HEK293 (cell line): ENCODE data around the gene RMND1.

Source experiments
- CTCF ChIA-PET: fragments of 350-600 bp; formaldehyde crosslinking; extraction: SDS; loops from one replicate; lab custom pipeline; 2021; ENCODE audit warnings: antibody characterized with exemption; lab: Yijun Ruan, JAX
- POLR2A ChIA-PET: fragments of 300-600 bp; formaldehyde crosslinking; extraction: SDS; loops from one replicate; lab custom pipeline; 2020; ENCODE audit warnings: antibody characterized with exemption, inconsistent platforms; lab: Yijun Ruan, JAX
- H3K27ac ChIP-seq: fragments of 200-500 bp; sonication (Bioruptor generic); 2 replicates; pipeline ENCODE4 v1.5.1; 2014; ENCODE audit warnings: low read depth, low read length, control low read depth, inconsistent platforms; ENCODE audit errors: extremely low read depth
- H3K36me3 ChIP-seq, 2 experiments: fragments of 200-500 bp in 1 of 2; sonication (Bioruptor generic) in 1 of 2; 1 replicate in 1 of 2; 2 replicates in 1 of 2; pipeline ENCODE4 v1.5.1; 2014 to 2017; ENCODE audit warnings: inconsistent platforms in 2 of 2, low read length in 2 of 2; ENCODE audit not compliant: control insufficient read depth in 2 of 2, insufficient read depth in 1 of 2
- H3K4me1 ChIP-seq: fragments of 200-500 bp; sonication (Bioruptor generic); 2 replicates; pipeline ENCODE4 v1.5.1; 2014; ENCODE audit warnings: mild to moderate bottlenecking, low read length, inconsistent platforms; ENCODE audit not compliant: control insufficient read depth, insufficient read depth
- H3K4me3 ChIP-seq: 2 replicates; pipeline ENCODE4 v1.5.1; 2011; ENCODE audit warnings: low read depth, mild to moderate bottlenecking, control low read depth, low read length, moderate library complexity
- H3K9me3 ChIP-seq: fragments of 200-500 bp; sonication (Bioruptor generic); 2 replicates; pipeline ENCODE4 v1.5.1; 2014; ENCODE audit warnings: low read depth, low read length, inconsistent platforms; ENCODE audit not compliant: control insufficient read depth, insufficient read depth
- HIC1 ChIP-seq: fragments of 450-650 bp; formaldehyde crosslinking; IDR thresholded peaks from 2 replicates; pipeline ENCODE4 v1.5.1; 2016; ENCODE audit warnings: missing biosample characterization, missing genetic modification characterization
- HOXA7 ChIP-seq: sonication (generic); formaldehyde crosslinking; IDR thresholded peaks from 2 replicates; pipeline ENCODE4 v1.8.1; 2022; ENCODE audit warnings: missing genetic modification reagents, borderline replicate concordance
- HOXC10 ChIP-seq: sonication (generic); formaldehyde crosslinking; IDR thresholded peaks from 2 replicates; pipeline ENCODE4 v1.8.1; 2023; ENCODE audit warnings: mild to moderate bottlenecking, missing genetic modification reagents
- HOXD13 ChIP-seq: sonication (generic); formaldehyde crosslinking; IDR thresholded peaks from 2 replicates; pipeline ENCODE4 v1.8.0; 2022; ENCODE audit warnings: missing genetic modification reagents, borderline replicate concordance
- PRDM10 ChIP-seq: fragments of 450-650 bp; formaldehyde crosslinking; IDR thresholded peaks from 2 replicates; pipeline ENCODE4 v1.5.1; 2016; ENCODE audit warnings: missing biosample characterization, missing genetic modification characterization
- SP7 ChIP-seq: fragments of 450-650 bp; formaldehyde crosslinking; IDR thresholded peaks from 2 replicates; pipeline ENCODE4 v1.5.1; 2016; ENCODE audit warnings: missing biosample characterization, missing genetic modification characterization
- YY1 ChIP-seq: fragments of 450-650 bp; formaldehyde crosslinking; IDR thresholded peaks from 2 replicates; pipeline ENCODE4 v1.5.1; 2018; ENCODE audit warnings: missing biosample characterization, missing genetic modification characterization
- ZFP37 ChIP-seq: fragments of 450-650 bp; formaldehyde crosslinking; IDR thresholded peaks from 2 replicates; pipeline ENCODE4 v1.5.1; 2016; ENCODE audit warnings: missing biosample characterization, missing genetic modification characterization
- ZNF138 ChIP-seq: fragments of 450-650 bp; formaldehyde crosslinking; IDR thresholded peaks from 2 replicates; pipeline ENCODE4 v1.5.1; 2016; ENCODE audit warnings: missing biosample characterization, missing genetic modification characterization, borderline replicate concordance
- ZNF140 ChIP-seq: fragments of 450-650 bp; formaldehyde crosslinking; IDR thresholded peaks from 2 replicates; pipeline ENCODE4 v1.5.1; 2016; ENCODE audit warnings: missing biosample characterization, missing genetic modification characterization
- ZNF292 ChIP-seq: fragments of 450-650 bp; formaldehyde crosslinking; IDR thresholded peaks from 2 replicates; pipeline ENCODE4 v1.5.1; 2016; ENCODE audit warnings: low read depth, missing biosample characterization, missing genetic modification characterization, borderline replicate concordance
- ZNF416 ChIP-seq: fragments of 450-650 bp; formaldehyde crosslinking; IDR thresholded peaks from 2 replicates; pipeline ENCODE4 v1.5.1; 2016; ENCODE audit warnings: missing biosample characterization, missing genetic modification characterization
- ZNF518A ChIP-seq: fragments of 450-650 bp; formaldehyde crosslinking; conservative IDR thresholded peaks from 2 replicates; pipeline ENCODE4 v1.5.1; 2016; ENCODE audit warnings: low read depth, missing biosample characterization, missing genetic modification characterization
- ZNF596 ChIP-seq: fragments of 450-650 bp; IDR thresholded peaks from 2 replicates; pipeline ENCODE4 v1.5.0; 2018; ENCODE audit warnings: missing biosample characterization, mild to moderate bottlenecking, missing genetic modification characterization, moderate library complexity
- ZNF600 ChIP-seq: fragments of 450-650 bp; formaldehyde crosslinking; IDR thresholded peaks from 2 replicates; pipeline ENCODE4 v1.5.1; 2016; ENCODE audit warnings: missing biosample characterization, missing genetic modification characterization
- ZSCAN4 ChIP-seq: fragments of 450-650 bp; formaldehyde crosslinking; IDR thresholded peaks from 2 replicates; pipeline ENCODE4 v1.5.1; 2017; ENCODE audit warnings: missing biosample characterization, missing genetic modification characterization

The RMND1 gene

GRCh38 chr6:151434369-151434768 lies 17.6 kb downstream of the RMND1 start:
- CTCF ChIA-PET = interaction anchor here (0.7 to 0.9 kb wide), 2 partner anchors 21 to 296 kb away, joined by 3 read pairs; no protein-coding TSS in a partner anchor
- Histone ChIP-seq H3K4me3 (no peak overlapping the region), H3K27ac (no peak overlapping the region), H3K36me3 (peaks cover 25 to 55% of the 10 kb centered on the region in 2 experiments), H3K4me1 (no peaks in the 10 kb centered on the region), H3K9me3 (no peaks in the 10 kb centered on the region)
- TF ChIP-seq PRDM10 (tag by site-specific recombination) (no peak), ZNF600 (tag by site-specific recombination) (no peak), ZSCAN4 (tag by site-specific recombination) (no peak), HOXC10 (no peak), ZNF518A (tag by site-specific recombination) (no peak), ZNF138 (tag by site-specific recombination) (no peak), SP7 (tag by site-specific recombination) (no peak), HOXA7 (CRISPR knock-in tag) (no peak), ZNF416 (no peak), HOXD13 (no peak), HIC1 (tag by site-specific recombination) (no peak), ZNF292 (tag by site-specific recombination) (no peak), ZNF140 (no peak), ZFP37 (tag by site-specific recombination) (no peak), YY1 (tag by site-specific recombination) (no peak), ZNF596 (no peak)
- POLR2A ChIA-PET = no interaction called here
